B cell (primary cell): ENCODE data around the gene RAD23A. TPM values are rescaled to one million over a fixed set of nuclear protein-coding genes. Genes with fewer than 3 reads are reported as not detected.

Experiments used
- ATAC-seq: fragments of 200-7000 bp; cut with Tn5 transposase; one replicate; pipeline ENCODE4 v1.10.0; 2021; ENCODE audit warnings: low read depth, mild to moderate bottlenecking, moderate number of reproducible peaks, moderate library complexity
- CTCF ChIA-PET: fragments of 350-600 bp; sonication (Branson Sonifier 250); formaldehyde crosslinking; loops from one replicate; lab custom pipeline; 2021; ENCODE audit warnings: antibody characterized with exemption, inconsistent platforms; lab: Charles Lee
- POLR2A ChIA-PET: fragments of 350-600 bp; sonication (Branson Sonifier 250); formaldehyde crosslinking; loops from one replicate; lab custom pipeline; 2021; ENCODE audit warnings: antibody characterized with exemption; lab: Charles Lee
- DNase-seq: peaks from one replicate; pipeline ENCODE4 v3.0.0; 2013
- H2AFZ ChIP-seq: 2 replicates; pipeline ENCODE4 v1.6.1; 2012; ENCODE audit warnings: mild to moderate bottlenecking, low read depth, low read length; ENCODE audit not compliant: insufficient read depth, poor library complexity, severe bottlenecking
- H3K27ac ChIP-seq, 2 donors: 1 replicate in 1 of 2; 2 replicates in 1 of 2; pipeline ENCODE4 v1.5.1; 2012 to 2013; ENCODE audit warnings: low read length in 2 of 2, mild to moderate bottlenecking in 2 of 2, moderate library complexity in 1 of 2
- H3K27me3 ChIP-seq, 4 experiments: fragments of 200-600 bp in 1 of 4; sonication (generic) in 1 of 4; replicated peaks in 1 of 4; 1 replicate in 2 of 4; 2 replicates in 2 of 4; pipeline versions ENCODE4 v1.6.1 to v1.7.0; 2013 to 2016; ENCODE audit warnings: low read length in 3 of 4, mild to moderate bottlenecking in 2 of 4, mixed read lengths in 1 of 4, moderate library complexity in 1 of 4; ENCODE audit not compliant: insufficient read depth in 4 of 4, control insufficient read depth in 3 of 4; ENCODE audit errors: control extremely low read depth in 1 of 4
- H3K36me3 ChIP-seq, 2 experiments: replicated peaks in 1 of 2; 1 replicate in 1 of 2; 2 replicates in 1 of 2; pipeline versions ENCODE4 v1.6.1 to v1.7.1; 2013; ENCODE audit warnings: low read length in 1 of 2; ENCODE audit not compliant: insufficient read depth in 2 of 2, control insufficient read depth in 1 of 2; ENCODE audit errors: control extremely low read depth in 1 of 2, extremely low read depth in 1 of 2
- H3K4me1 ChIP-seq, 2 donors: fragments of 200-600 bp in 1 of 2; sonication (generic) in 1 of 2; 1 replicate in 1 of 2; 2 replicates in 1 of 2; pipeline versions ENCODE4 v1.5.1 to v1.6.1; 2013 to 2017; ENCODE audit warnings: low read length in 2 of 2; ENCODE audit not compliant: control insufficient read depth in 2 of 2, insufficient read depth in 2 of 2
- H3K4me2 ChIP-seq: replicated peaks from 2 replicates; pipeline ENCODE3; 2012; ENCODE audit warnings: mild to moderate bottlenecking, low read depth, low read length; ENCODE audit not compliant: poor library complexity, severe bottlenecking
- H3K4me3 ChIP-seq, 5 experiments: fragments of 200-600 bp in 1 of 5; sonication (generic) in 1 of 5; 1 replicate in 3 of 5; 2 replicates in 2 of 5; pipeline versions ENCODE4 v1.5.1 to v1.7.0; 2011 to 2016; ENCODE audit warnings: low read length in 4 of 5, mild to moderate bottlenecking in 4 of 5, low read depth in 2 of 5, control low read depth in 1 of 5, moderate library complexity in 1 of 5; ENCODE audit not compliant: insufficient read depth in 1 of 5; ENCODE audit errors: control extremely low read depth in 1 of 5, extremely low read depth in 1 of 5
- H3K79me2 ChIP-seq: fragments of 200-600 bp; sonication (generic); one replicate; pipeline ENCODE4 v1.6.0; 2016; ENCODE audit warnings: low read length; ENCODE audit not compliant: control insufficient read depth, insufficient read depth
- H3K9ac ChIP-seq: fragments of 200-600 bp; sonication (generic); 2 replicates; pipeline ENCODE4 v1.6.1; 2017; ENCODE audit warnings: mild to moderate bottlenecking, low read length, moderate library complexity
- H3K9me3 ChIP-seq, 3 donors: one replicate each; pipeline versions ENCODE4 v1.6.1 to v1.7.1; 2013; ENCODE audit warnings: low read length in 2 of 3; ENCODE audit not compliant: control insufficient read depth in 2 of 3, insufficient read depth in 1 of 3; ENCODE audit errors: control extremely low read depth in 1 of 3
- H4K20me1 ChIP-seq: 2 replicates; pipeline ENCODE4 v1.6.0; 2012; ENCODE audit warnings: mild to moderate bottlenecking, low read length; ENCODE audit not compliant: insufficient read depth, control insufficient read depth, poor library complexity, severe bottlenecking
- H3K27ac Mint-ChIP-seq: one replicate; pipeline ENCODE4 v1.8.0; 2021; ENCODE audit warnings: mixed read lengths
- H3K27me3 Mint-ChIP-seq: one replicate; pipeline ENCODE4 v1.8.0; 2021; ENCODE audit warnings: mixed read lengths
- H3K4me1 Mint-ChIP-seq: one replicate; pipeline ENCODE4 v1.8.0; 2021; ENCODE audit warnings: mixed read lengths
- H3K4me3 Mint-ChIP-seq: one replicate; pipeline ENCODE4 v1.8.0; 2021; ENCODE audit warnings: mixed read lengths
- H3K9me3 Mint-ChIP-seq: one replicate; pipeline ENCODE4 v1.8.0; 2022; ENCODE audit warnings: mixed read lengths; ENCODE audit not compliant: insufficient read depth
- EZH2 ChIP-seq: IDR thresholded peaks from 2 replicates; pipeline ENCODE4 v1.6.1; 2012; ENCODE audit warnings: borderline replicate concordance, low read depth, mild to moderate bottlenecking, moderate library complexity, low read length; ENCODE audit not compliant: insufficient read depth, poor library complexity, severe bottlenecking
- WGBS: methylation state at CpG from one replicate; pipeline ENCODE4 v1.1.5; 2013; ENCODE audit warnings: missing lambda C conversion rate; ENCODE audit not compliant: insufficient coverage; 5-methylcytosine and 5-hydroxymethylcytosine counted together
- intact Hi-C: fragments of 100-400 bp; cut with micrococcal nuclease; formaldehyde crosslinking; loops from one replicate; pipeline ENCODE4 v1.10.0; 2022
- polyA plus RNA-seq: library from polyadenylated mRNA; depleted of rRNA; stranded (reverse); fragments of >200 nt; gene quantifications from 2 replicates; pipeline ENCODE4 v1.2.3, GENCODE V29; 2012
- total RNA-seq, 2 donors: library from RNA; stranded (reverse); fragments of 120-200 nt in 1 of 2; gene quantifications; 1 replicate in 1 of 2; 2 replicates in 1 of 2; pipeline versions ENCODE4 v1.2.3 to v1.2.4, GENCODE V29; 2013 to 2022
- TF ChIP-seq, protein P1 (sequence below): fragments of 200-600 bp; IDR thresholded peaks from one replicate; pipeline ENCODE4 v1.8.0; 2022; ENCODE audit warnings: antibody characterized with exemption, mild to moderate bottlenecking

Gene RAD23A
- total and polyA plus RNA-seq, 2 donors (not counting 1 experiment from before 2014, with no cell fraction given): 100 to 106 TPM

DNA sequence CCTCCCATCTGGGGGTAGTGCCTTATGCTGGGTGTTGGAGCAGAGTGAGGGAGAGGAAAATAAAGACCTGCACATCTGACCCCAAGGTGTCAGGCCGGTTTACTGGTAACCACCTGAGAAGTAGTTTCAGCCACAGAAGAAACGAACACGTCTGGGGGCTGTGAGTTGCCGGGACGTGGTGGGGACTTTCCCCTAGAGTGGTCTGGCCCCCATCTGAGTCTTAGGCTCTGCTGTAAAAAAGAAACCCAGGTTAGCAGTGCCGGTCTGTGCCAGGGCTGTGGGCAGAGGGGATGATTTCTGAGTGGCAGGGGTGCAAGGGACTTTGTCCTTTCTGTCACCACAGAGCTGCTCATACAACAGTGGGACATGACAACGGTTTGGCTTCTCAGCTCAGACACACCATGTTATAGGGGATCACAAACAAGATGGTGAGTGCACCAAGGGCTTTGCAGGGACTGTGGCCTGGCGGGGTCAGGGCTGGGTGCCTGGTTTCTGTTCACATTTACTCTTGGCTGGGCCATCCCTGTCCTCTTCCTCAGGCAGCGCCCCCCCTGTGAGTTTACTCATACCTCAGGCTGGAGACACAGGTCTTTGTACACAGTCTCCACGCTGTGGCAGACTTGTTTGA lies 45.7 kb upstream of the RAD23A start:
- H3K27ac Mint-ChIP-seq: no peak overlapping the region
- H3K27ac ChIP-seq: no peak overlapping the region
- ATAC-seq: no peak
- 71% methylated on average over 10 of the region's 10 CpGs for WGBS
- no peak overlapping the region for H3K4me3 ChIP-seq
- H3K4me2 ChIP-seq: no peak overlapping the region
- no peaks in the 10 kb centered on the region for H3K27me3 Mint-ChIP-seq
- H3K27me3 ChIP-seq: no peaks in the 10 kb centered on the region
- H3K9me3 Mint-ChIP-seq: no peaks in the 10 kb centered on the region
- H3K9me3 ChIP-seq: no peaks in the 10 kb centered on the region
- no peaks in the 10 kb centered on the region for H3K79me2 ChIP-seq
- no peaks in the 10 kb centered on the region for H4K20me1 ChIP-seq
- no peak for DNase-seq
- TF ChIP-seq, protein P1, sequence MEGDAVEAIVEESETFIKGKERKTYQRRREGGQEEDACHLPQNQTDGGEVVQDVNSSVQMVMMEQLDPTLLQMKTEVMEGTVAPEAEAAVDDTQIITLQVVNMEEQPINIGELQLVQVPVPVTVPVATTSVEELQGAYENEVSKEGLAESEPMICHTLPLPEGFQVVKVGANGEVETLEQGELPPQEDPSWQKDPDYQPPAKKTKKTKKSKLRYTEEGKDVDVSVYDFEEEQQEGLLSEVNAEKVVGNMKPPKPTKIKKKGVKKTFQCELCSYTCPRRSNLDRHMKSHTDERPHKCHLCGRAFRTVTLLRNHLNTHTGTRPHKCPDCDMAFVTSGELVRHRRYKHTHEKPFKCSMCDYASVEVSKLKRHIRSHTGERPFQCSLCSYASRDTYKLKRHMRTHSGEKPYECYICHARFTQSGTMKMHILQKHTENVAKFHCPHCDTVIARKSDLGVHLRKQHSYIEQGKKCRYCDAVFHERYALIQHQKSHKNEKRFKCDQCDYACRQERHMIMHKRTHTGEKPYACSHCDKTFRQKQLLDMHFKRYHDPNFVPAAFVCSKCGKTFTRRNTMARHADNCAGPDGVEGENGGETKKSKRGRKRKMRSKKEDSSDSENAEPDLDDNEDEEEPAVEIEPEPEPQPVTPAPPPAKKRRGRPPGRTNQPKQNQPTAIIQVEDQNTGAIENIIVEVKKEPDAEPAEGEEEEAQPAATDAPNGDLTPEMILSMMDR: no peak
- TF ChIP-seq EZH2: no peak
- H3K36me3 ChIP-seq: peaks cover 0 to 27% of the 10 kb centered on the region in 2 experiments
- H3K4me3 Mint-ChIP-seq: no peak overlapping the region
- CTCF ChIA-PET: interaction anchor here (0.9 to 1.1 kb wide), 2 partner anchors 10 to 14 kb away, joined by 4 read pairs; partner anchors contain the start of gene GCDH
- H2AFZ ChIP-seq: no peak overlapping the region
- H3K9ac ChIP-seq: no peak overlapping the region
- POLR2A ChIA-PET: no interaction called here
- no peaks in the 10 kb centered on the region for H3K4me1 ChIP-seq
- H3K4me1 Mint-ChIP-seq: no peaks in the 10 kb centered on the region
- intact Hi-C loops: no loop called here

DNA sequence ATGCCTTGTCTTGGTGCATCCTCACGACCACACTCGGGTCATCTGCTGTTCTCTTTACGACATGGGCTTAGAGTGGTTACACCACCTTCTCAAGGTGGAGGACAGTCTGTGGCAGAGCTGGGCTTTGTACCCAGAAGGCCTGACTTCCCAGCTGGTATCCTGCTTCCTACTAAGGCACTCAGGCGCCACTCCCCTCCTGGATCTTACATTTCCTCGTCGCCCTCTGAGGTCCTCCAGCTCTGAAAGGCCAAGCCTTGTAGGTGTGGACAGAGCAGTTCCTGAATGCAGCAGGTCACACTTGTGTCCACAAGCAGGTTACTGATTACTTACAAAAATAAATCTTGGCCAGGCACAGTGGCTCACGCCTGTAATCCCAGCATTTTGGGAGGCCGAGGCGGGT lies 38.5 kb upstream of the RAD23A start:
- H3K79me2 ChIP-seq: no peaks in the 10 kb centered on the region
- 96% methylated on average over 9 of the region's 9 CpGs for WGBS
- no peaks in the 10 kb centered on the region for H3K9me3 ChIP-seq
- H3K27me3 ChIP-seq: no peaks in the 10 kb centered on the region
- POLR2A ChIA-PET: interaction anchor here (0.6 kb wide), 1 partner anchor 49 kb away, joined by 5 read pairs; no protein-coding TSS in a partner anchor
- H3K4me1 ChIP-seq: no peaks in the 10 kb centered on the region
- Mint-ChIP-seq H3K4me3 (no peak overlapping the region), H3K9me3 (no peaks in the 10 kb centered on the region), H3K27ac (no peak overlapping the region), H3K27me3 (no peaks in the 10 kb centered on the region), H3K4me1 (no peaks in the 10 kb centered on the region)
- no peak overlapping the region for H3K4me2 ChIP-seq
- no peak overlapping the region for H3K27ac ChIP-seq
- ATAC-seq (no peak), DNase-seq (no peak)
- H4K20me1 ChIP-seq: no peaks in the 10 kb centered on the region
- intact Hi-C loops: no loop called here
- no peak for TF ChIP-seq EZH2
- TF ChIP-seq, protein P1: no peak
- no peak overlapping the region for H2AFZ ChIP-seq
- CTCF ChIA-PET: interaction anchor here (0.6 to 0.9 kb wide), 2 partner anchors 55 to 147 kb away, joined by 3 to 4 read pairs; no protein-coding TSS in a partner anchor
- H3K36me3 ChIP-seq: no peaks in the 10 kb centered on the region
- no peak overlapping the region for H3K4me3 ChIP-seq
- no peak overlapping the region for H3K9ac ChIP-seq
